Bronchial epithelial cell (primary cell): Measurements from ENCODE around the gene SLC4A5. TPM values are rescaled to one million over a fixed set of nuclear protein-coding genes. Genes with fewer than 3 reads are reported as not detected.

ENCODE experiments used
- DNase-seq: peaks from one replicate; pipeline ENCODE4 v3.0.0-alpha.2; 2010; ENCODE audit warnings: low read depth
- FAIRE-seq: peaks from 2 replicates; lab custom pipeline; 2011; peaks lifted over from hg19 to GRCh38; lab: Jason Lieb, UNC
- H3K27me3 ChIP-seq: 2 replicates; pipeline ENCODE4 v1.5.1; 2011; ENCODE audit warnings: low read length; ENCODE audit not compliant: control insufficient read depth, insufficient read depth
- H3K36me3 ChIP-seq: 2 replicates; pipeline ENCODE4 v1.5.1; 2011; ENCODE audit warnings: low read length; ENCODE audit not compliant: control insufficient read depth, insufficient read depth
- H3K4me3 ChIP-seq: 2 replicates; pipeline ENCODE4 v1.5.1; 2011; ENCODE audit warnings: mild to moderate bottlenecking, low read depth, low read length, control low read depth
- total RNA-seq: library from RNA; depleted of rRNA; stranded (reverse); fragments of >200 nt; gene quantifications from 2 replicates; pipeline ENCODE4 v1.2.1, GENCODE V29; 2014
- TF ChIP-seq, protein P1 (sequence below): IDR thresholded peaks from 2 replicates; pipeline ENCODE4 v1.5.1; 2011; ENCODE audit warnings: mild to moderate bottlenecking, moderate library complexity, low read length, control low read depth, inconsistent platforms; ENCODE audit not compliant: insufficient read depth, severe bottlenecking

Gene SLC4A5
- total RNA-seq, 1 donor from 2014 or later: under 0.01 TPM

DNA sequence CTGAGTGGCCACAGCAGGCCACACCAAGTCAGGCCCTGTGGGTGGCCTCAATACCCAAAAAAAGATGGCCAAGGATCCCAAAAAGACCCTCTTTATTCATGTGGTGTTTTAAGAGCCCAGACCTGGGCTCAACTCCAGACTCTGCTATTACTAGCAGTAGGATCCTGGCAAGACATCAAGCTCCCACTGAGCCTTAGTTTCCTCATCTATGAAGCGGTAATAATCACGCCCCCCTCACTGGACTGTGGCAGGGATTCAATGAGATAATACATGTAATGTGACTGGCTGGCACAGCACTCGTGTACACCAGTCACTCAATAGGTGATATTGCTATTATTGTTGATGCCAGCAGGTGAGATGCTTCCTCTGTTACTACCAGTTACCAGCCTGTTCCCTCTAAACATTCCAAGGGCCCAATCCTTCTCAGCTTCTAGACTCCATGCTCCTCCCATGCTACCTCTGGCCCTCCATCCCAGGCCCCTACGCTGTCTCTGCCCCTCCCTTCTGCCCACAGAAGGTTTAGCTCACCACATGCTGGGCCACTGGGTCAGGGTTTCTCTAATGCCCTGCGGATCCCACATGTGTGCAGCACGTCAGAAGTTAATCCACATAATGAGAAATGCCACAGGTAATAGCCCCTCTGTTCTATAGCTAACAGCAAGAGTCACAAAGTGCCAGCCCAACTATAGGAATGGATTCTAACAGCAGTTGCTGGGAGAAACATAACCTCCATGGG lies 51.2 kb downstream of the SLC4A5 start:
- FAIRE-seq: no peak
- Histone ChIP-seq H3K4me3 (no peak overlapping the region), H3K27me3 (peaks cover 5% of the 10 kb centered on the region), H3K36me3 (no peaks in the 10 kb centered on the region)
- TF ChIP-seq, protein P1, sequence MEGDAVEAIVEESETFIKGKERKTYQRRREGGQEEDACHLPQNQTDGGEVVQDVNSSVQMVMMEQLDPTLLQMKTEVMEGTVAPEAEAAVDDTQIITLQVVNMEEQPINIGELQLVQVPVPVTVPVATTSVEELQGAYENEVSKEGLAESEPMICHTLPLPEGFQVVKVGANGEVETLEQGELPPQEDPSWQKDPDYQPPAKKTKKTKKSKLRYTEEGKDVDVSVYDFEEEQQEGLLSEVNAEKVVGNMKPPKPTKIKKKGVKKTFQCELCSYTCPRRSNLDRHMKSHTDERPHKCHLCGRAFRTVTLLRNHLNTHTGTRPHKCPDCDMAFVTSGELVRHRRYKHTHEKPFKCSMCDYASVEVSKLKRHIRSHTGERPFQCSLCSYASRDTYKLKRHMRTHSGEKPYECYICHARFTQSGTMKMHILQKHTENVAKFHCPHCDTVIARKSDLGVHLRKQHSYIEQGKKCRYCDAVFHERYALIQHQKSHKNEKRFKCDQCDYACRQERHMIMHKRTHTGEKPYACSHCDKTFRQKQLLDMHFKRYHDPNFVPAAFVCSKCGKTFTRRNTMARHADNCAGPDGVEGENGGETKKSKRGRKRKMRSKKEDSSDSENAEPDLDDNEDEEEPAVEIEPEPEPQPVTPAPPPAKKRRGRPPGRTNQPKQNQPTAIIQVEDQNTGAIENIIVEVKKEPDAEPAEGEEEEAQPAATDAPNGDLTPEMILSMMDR: no peak
- no peak for DNase-seq

DNA sequence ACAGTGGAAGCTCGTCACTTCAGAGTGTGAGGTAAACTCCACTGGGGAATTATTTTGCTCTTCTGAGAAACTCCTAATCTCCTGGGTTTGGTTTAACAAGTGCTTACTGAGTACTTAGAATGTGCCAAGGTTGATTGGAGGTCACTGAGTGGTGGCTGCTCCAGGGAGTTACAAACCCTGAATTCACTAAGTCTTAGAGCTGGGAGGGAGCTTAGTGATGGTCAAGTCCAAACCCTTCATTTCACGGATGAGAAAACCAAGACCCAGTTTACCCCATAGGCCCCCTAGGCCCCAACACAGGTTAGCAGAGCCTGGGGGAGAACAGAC lies 52.0 kb downstream of the SLC4A5 start:
- no peak overlapping the region for H3K4me3 ChIP-seq
- H3K36me3 ChIP-seq: no peaks in the 10 kb centered on the region
- TF ChIP-seq, protein P1: no peak
- DNase-seq: no peak
- FAIRE-seq: no peak
- peaks cover 5% of the 10 kb centered on the region for H3K27me3 ChIP-seq

DNA sequence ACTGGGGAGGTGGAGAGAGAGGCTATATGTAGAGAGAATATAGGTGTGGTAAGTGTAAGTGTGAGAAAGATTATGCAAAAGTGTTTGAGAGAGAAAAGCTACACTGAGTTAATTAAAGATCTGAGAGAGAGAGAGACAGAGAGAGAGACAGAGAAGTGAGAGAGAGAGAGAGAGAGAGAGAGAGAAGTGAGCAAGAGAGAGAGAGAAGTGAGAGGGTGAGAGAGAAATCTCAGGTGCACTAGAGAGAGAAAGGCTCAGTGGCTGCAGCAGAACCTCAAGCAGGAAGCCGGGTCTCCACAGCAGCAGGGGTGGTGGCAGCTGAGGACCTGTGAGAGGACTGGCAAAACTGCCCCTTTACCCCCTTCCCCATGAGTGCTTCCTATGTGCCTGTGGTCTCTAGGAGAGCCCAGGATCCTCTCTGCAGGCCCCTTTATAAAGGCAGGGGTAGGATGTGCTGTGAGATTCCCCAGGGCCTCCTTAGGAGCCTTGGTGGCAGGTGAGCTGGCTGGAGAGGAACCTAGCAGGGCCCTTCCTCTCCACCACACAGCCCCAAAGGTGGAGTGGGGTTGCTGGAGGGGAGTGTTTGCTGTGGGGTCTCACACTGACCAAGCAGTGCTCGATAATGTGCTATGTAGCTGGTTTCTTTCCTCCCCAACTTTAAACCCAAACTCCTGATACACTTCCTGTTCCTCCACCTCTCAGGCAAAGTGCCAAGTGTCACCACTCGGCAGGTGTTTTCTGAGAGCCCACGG lies 52.6 kb downstream of the SLC4A5 start:
- DNase-seq: no peak
- FAIRE-seq: no peak
- TF ChIP-seq, protein P1: no peak
- Histone ChIP-seq H3K27me3 (peaks cover 5% of the 10 kb centered on the region), H3K36me3 (no peaks in the 10 kb centered on the region), H3K4me3 (no peak overlapping the region)

DNA sequence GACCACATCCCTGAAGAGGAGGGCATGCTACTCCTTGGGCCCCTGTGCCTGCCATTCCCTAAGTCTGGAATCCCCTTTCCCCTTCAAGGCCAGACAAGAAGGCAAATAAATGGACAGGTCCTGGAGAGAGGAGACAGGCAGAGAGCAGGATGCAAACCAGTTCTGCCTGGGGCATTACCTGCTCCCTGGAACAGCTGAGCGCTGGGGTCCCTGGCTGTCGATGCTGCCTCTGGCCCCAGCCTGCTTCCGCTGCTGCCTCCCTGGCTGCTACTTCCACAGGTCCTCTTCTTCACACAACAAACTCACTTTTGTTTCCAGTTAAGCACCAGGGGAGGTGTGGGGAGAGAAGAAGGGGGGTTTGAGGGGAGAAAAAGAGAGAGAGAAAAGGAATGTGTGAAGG lies 53.1 kb downstream of the SLC4A5 start:
- Histone ChIP-seq H3K4me3 (no peak overlapping the region), H3K36me3 (no peaks in the 10 kb centered on the region), H3K27me3 (peaks cover 5% of the 10 kb centered on the region)
- FAIRE-seq (no peak), DNase-seq (no peak)
- TF ChIP-seq, protein P1: no peak

GRCh38 chr2:74286725-74287124 lies 56.5 kb downstream of the SLC4A5 start:
- DNase-seq: no peak

More at GRCh38 chr2:74286725-74287124, 56.5 kb downstream of the SLC4A5 start:
- Histone ChIP-seq H3K4me3 (no peak overlapping the region), H3K27me3 (peaks cover 5% of the 10 kb centered on the region), H3K36me3 (no peaks in the 10 kb centered on the region)
- no peak for FAIRE-seq
- TF ChIP-seq, protein P1: no peak
